Measurements from ENCODE around the gene FMO3. TPM values are rescaled to one million over a fixed set of nuclear protein-coding genes. Genes with fewer than 3 reads are reported as not detected.

FMO3 gene
- total RNA-seq, 2 donors from 2014 or later: 2.6 to 8.8 TPM

- TF ChIP-seq CTCF (IDR thresholded peaks at IDR 0.05) (no peak), POLR2A (IDR thresholded peaks at IDR 0.05) (no peak)
- Histone ChIP-seq H3K4me1 (peaks cover 17% of the 10 kb centered on the region), H3K36me3 (replicated peaks in 1 of 2; ENCODE audit: insufficient read depth in 1 of 2, low read depth in 2 of 2) (no peaks in the 10 kb centered on the region), H3K9me3 (no peaks in the 10 kb centered on the region), H3K4me3 (no peak overlapping the region), H3K27ac (no peak overlapping the region), H3K27me3 (no peaks in the 10 kb centered on the region)
- WGBS, 2 donors: 12 to 17% methylated on average over 1 of the region's 1 CpG
- DNase-seq: no peak
- ATAC-seq: no peak
- intact Hi-C loops (cut with DNase I): no loop called here
These were observed 8.1 kb upstream of the FMO3 start for GRCh38 chr1:171082606-171083005.

GRCh38 chr1:171083222-171083621, 7.5 kb upstream of the FMO3 start:
- intact Hi-C loops (cut with DNase I): no loop called here
- H3K27me3 ChIP-seq: no peaks in the 10 kb centered on the region
- ATAC-seq: no peak
- no peaks in the 10 kb centered on the region for H3K9me3 ChIP-seq
- TF ChIP-seq POLR2A (IDR thresholded peaks at IDR 0.05) (no peak), CTCF (IDR thresholded peaks at IDR 0.05) (no peak)
- H3K36me3 ChIP-seq (replicated peaks in 1 of 2; ENCODE audit: insufficient read depth in 1 of 2, low read depth in 2 of 2): no peaks in the 10 kb centered on the region
- no peak for DNase-seq
- 68 to 78% methylated on average over 5 of the region's 5 CpGs for WGBS, 2 donors
- peaks cover 17% of the 10 kb centered on the region for H3K4me1 ChIP-seq
- H3K4me3 ChIP-seq: no peak overlapping the region
- no peak overlapping the region for H3K27ac ChIP-seq

- H3K27ac ChIP-seq: no peak overlapping the region
- intact Hi-C loops (cut with DNase I): no loop called here
These were observed 6.6 kb upstream of the FMO3 start for GRCh38 chr1:171084091-171084490.

GRCh38 chr1:171084870-171085269, 5.8 kb upstream of the FMO3 start:
- H3K27me3 ChIP-seq: no peaks in the 10 kb centered on the region
- intact Hi-C loops (cut with DNase I): no loop called here
- no peak for DNase-seq
- WGBS, 2 donors: 81 to 90% methylated on average over 2 of the region's 2 CpGs
- H3K9me3 ChIP-seq: no peaks in the 10 kb centered on the region
- no peak for ATAC-seq
- TF ChIP-seq POLR2A (IDR thresholded peaks at IDR 0.05) (no peak), CTCF (IDR thresholded peaks at IDR 0.05) (no peak)
- no peaks in the 10 kb centered on the region for H3K36me3 ChIP-seq (replicated peaks in 1 of 2; ENCODE audit: insufficient read depth in 1 of 2, low read depth in 2 of 2)
- H3K4me3 ChIP-seq: no peak overlapping the region
- H3K4me1 ChIP-seq: peaks cover 17% of the 10 kb centered on the region
- no peak overlapping the region for H3K27ac ChIP-seq

More at GRCh38 chr1:171084091-171084490, 6.6 kb upstream of the FMO3 start:
- DNase-seq (no peak), ATAC-seq (no peak)
- no peaks in the 10 kb centered on the region for H3K9me3 ChIP-seq
- H3K36me3 ChIP-seq (replicated peaks in 1 of 2; ENCODE audit: insufficient read depth in 1 of 2, low read depth in 2 of 2): no peaks in the 10 kb centered on the region
- TF ChIP-seq CTCF (IDR thresholded peaks at IDR 0.05): no peak
- TF ChIP-seq POLR2A (IDR thresholded peaks at IDR 0.05): no peak
- H3K27me3 ChIP-seq: no peaks in the 10 kb centered on the region
- H3K4me1 ChIP-seq: peaks cover 17% of the 10 kb centered on the region
- H3K4me3 ChIP-seq: no peak overlapping the region

GRCh38 chr1:171087896-171088295, 2.8 kb upstream of the FMO3 start:
- Histone ChIP-seq H3K27me3 (no peaks in the 10 kb centered on the region), H3K4me3 (no peak overlapping the region), H3K27ac (no peak overlapping the region), H3K4me1 (no peaks in the 10 kb centered on the region), H3K9me3 (no peaks in the 10 kb centered on the region), H3K36me3 (replicated peaks in 1 of 2; ENCODE audit: insufficient read depth in 1 of 2, low read depth in 2 of 2) (no peaks in the 10 kb centered on the region)
- DNase-seq: no peak
- intact Hi-C loops (cut with DNase I): no loop called here
- TF ChIP-seq POLR2A (IDR thresholded peaks at IDR 0.05): no peak
- TF ChIP-seq CTCF (IDR thresholded peaks at IDR 0.05): no peak
- ATAC-seq: no peak

All from body of pancreas (tissue), 4 donors.